Prostate gland (tissue), 2 donors: Measurements from ENCODE around the gene TLR6. TPM values are rescaled to one million over a fixed set of nuclear protein-coding genes. Genes with fewer than 3 reads are reported as not detected.
A peak's percentile ranks its signal among the peaks of the same experiment; 100 is the strongest.

ENCODE experiments used
- DNase-seq: peaks from one replicate; pipeline ENCODE4 v3.0.0-alpha.2; 2019; ENCODE audit warnings: low spot score
- H3K27ac ChIP-seq, 2 donors: fragments of 200-600 bp; sonication (generic); 2 replicates each; pipeline ENCODE4 v1.5.1; 2017 to 2019
- H3K27me3 ChIP-seq: fragments of 200-600 bp; sonication (generic); replicated peaks from 2 replicates; pipeline ENCODE4 v1.5.1; 2019; ENCODE audit not compliant: insufficient read depth
- H3K36me3 ChIP-seq, 2 donors: fragments of 200-600 bp; sonication (generic); 1 replicate in 1 of 2; 2 replicates in 1 of 2; pipeline versions ENCODE4 v1.5.1 to v1.8.1; 2017 to 2019
- H3K4me1 ChIP-seq: fragments of 200-600 bp; sonication (generic); replicated peaks from 2 replicates; pipeline ENCODE4 v1.5.1; 2019
- H3K4me3 ChIP-seq, 2 donors: fragments of 200-600 bp; sonication (generic); 2 replicates each; pipeline ENCODE4 v1.5.1; 2017 to 2019
- H3K9me3 ChIP-seq: fragments of 200-600 bp; sonication (generic); 2 replicates; pipeline ENCODE4 v1.5.1; 2017
- POLR2A ChIP-seq: fragments of 450-650 bp; IDR thresholded peaks from one replicate; pipeline ENCODE4 v1.6.1; 2016; ENCODE audit warnings: antibody characterized with exemption, mild to moderate bottlenecking
- POLR2AphosphoS5 ChIP-seq: sonication (generic); formaldehyde crosslinking; IDR thresholded peaks from one replicate; pipeline ENCODE4 v1.6.1; 2017; ENCODE audit warnings: antibody characterized with exemption
- WGBS: methylation state at CpG from one replicate; pipeline ENCODE4 v1.1.5; 2018; 5-methylcytosine and 5-hydroxymethylcytosine counted together
- intact Hi-C: fragments of 100-400 bp; cut with DNase I; formaldehyde crosslinking; loops from one replicate; pipeline ENCODE4 v1.14.2; 2022
- total RNA-seq, 2 donors: library from RNA; depleted of rRNA; stranded (reverse); fragments of >200 nt; gene quantifications; one replicate each; pipeline ENCODE4 v1.1.0, GENCODE V29; 2016
- TF ChIP-seq, protein P1 (sequence below), 4 experiments: fragments of 200-600 bp in 2 of 4; fragments of 450-650 bp in 2 of 4; sonication (generic) in 2 of 4; IDR thresholded peaks; 1 replicate in 3 of 4; 2 replicates in 1 of 4; pipeline ENCODE4 v1.5.1; 2016 to 2019; ENCODE audit warnings: antibody characterized with exemption in 4 of 4, mild to moderate bottlenecking in 2 of 4, moderate library complexity in 2 of 4

TLR6 gene
- total RNA-seq, 2 donors from 2014 or later: 1.0 to 1.5 TPM

DNA sequence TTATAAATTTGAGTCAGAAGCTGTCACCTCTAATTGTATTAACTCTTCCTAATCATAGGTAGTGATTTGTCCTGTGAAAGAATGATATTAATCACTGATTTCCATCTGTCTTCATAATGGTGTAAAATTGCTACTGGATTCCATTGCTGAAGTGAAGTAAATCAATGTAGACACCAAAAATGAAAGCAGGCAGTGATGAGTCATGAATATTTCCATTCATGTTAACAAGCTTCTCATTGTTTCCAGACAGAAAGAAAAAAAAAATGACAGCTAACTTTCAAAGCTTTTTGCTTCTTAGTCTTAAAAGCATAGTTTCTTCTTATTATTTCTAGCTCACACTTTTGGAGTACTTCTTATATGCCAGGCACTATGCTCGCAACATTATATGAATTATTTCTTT, 32.5 kb upstream of the TLR6 start:
- H3K9me3 ChIP-seq: no peaks in the 10 kb centered on the region
- H3K36me3 ChIP-seq: no peaks in the 10 kb centered on the region
- DNase-seq: no peak
- intact Hi-C loops: no loop called here
- H3K4me1 ChIP-seq: no peaks in the 10 kb centered on the region
- no peaks in the 10 kb centered on the region for H3K27me3 ChIP-seq
- TF ChIP-seq POLR2AphosphoS5: no peak
- TF ChIP-seq, protein P1, sequence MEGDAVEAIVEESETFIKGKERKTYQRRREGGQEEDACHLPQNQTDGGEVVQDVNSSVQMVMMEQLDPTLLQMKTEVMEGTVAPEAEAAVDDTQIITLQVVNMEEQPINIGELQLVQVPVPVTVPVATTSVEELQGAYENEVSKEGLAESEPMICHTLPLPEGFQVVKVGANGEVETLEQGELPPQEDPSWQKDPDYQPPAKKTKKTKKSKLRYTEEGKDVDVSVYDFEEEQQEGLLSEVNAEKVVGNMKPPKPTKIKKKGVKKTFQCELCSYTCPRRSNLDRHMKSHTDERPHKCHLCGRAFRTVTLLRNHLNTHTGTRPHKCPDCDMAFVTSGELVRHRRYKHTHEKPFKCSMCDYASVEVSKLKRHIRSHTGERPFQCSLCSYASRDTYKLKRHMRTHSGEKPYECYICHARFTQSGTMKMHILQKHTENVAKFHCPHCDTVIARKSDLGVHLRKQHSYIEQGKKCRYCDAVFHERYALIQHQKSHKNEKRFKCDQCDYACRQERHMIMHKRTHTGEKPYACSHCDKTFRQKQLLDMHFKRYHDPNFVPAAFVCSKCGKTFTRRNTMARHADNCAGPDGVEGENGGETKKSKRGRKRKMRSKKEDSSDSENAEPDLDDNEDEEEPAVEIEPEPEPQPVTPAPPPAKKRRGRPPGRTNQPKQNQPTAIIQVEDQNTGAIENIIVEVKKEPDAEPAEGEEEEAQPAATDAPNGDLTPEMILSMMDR (IDR thresholded peaks at IDR 0.05): no peak
- TF ChIP-seq POLR2A: no peak
- no peak overlapping the region for H3K27ac ChIP-seq
- 100% methylated on average over 1 of the region's 1 CpG for WGBS
- H3K4me3 ChIP-seq: no peak overlapping the region

DNA sequence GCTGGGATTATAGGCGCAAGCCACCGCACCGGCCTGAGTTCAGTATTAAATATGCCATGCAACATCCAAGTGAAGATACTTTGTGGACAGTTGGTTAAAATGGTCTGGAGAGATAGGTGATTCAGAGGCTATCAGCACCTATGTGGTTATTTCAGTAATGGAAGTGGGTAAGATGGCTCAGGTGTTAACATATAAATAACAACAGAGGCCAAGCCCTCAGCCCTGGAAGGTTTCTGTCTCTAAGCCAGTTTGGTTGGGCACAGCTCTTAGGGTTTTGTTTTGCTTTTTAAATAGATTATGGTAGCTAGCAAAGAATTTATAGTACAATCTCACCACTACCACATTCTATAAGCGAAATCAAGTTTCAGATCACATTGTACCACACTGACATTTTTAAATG, 27.6 kb upstream of the TLR6 start:
- intact Hi-C loops: no loop called here
- Histone ChIP-seq H3K4me1 (no peaks in the 10 kb centered on the region), H3K9me3 (no peaks in the 10 kb centered on the region), H3K27me3 (no peaks in the 10 kb centered on the region), H3K36me3 (no peaks in the 10 kb centered on the region), H3K27ac (no peak overlapping the region), H3K4me3 (no peak overlapping the region)
- no peak for DNase-seq
- 98% methylated on average over 4 of the region's 4 CpGs for WGBS
- TF ChIP-seq POLR2AphosphoS5 (no peak), POLR2A (no peak)
- TF ChIP-seq, protein P1 (IDR thresholded peaks at IDR 0.05): no peak

DNA sequence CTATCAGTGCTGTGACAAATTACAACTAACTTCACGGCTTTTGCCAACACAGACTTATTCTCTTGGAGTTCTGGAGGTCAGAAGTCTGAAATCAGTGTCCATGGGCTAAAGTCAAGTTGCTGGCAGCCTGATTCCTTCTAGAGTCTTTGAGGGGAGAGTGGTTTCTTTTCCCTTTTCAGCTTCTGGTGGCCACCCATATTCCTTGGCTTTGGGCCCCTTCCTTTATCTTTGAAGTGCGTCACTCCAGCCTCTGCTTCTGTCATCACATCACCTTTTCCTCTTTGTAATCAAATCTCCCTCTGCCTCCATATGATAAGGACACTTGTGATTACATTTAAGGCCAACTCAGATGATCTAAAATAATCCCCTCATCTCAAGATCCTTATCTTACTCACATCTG, 20.0 kb upstream of the TLR6 start:
- Histone ChIP-seq H3K27ac (no peak overlapping the region), H3K36me3 (no peaks in the 10 kb centered on the region), H3K9me3 (no peaks in the 10 kb centered on the region), H3K4me3 (no peak overlapping the region), H3K4me1 (no peaks in the 10 kb centered on the region), H3K27me3 (no peaks in the 10 kb centered on the region)
- WGBS: 96% methylated on average over 2 of the region's 2 CpGs
- no peak for TF ChIP-seq POLR2A
- TF ChIP-seq, protein P1 (IDR thresholded peaks at IDR 0.05): no peak
- no peak for TF ChIP-seq POLR2AphosphoS5
- no peak for DNase-seq
- intact Hi-C loops: no loop called here

DNA sequence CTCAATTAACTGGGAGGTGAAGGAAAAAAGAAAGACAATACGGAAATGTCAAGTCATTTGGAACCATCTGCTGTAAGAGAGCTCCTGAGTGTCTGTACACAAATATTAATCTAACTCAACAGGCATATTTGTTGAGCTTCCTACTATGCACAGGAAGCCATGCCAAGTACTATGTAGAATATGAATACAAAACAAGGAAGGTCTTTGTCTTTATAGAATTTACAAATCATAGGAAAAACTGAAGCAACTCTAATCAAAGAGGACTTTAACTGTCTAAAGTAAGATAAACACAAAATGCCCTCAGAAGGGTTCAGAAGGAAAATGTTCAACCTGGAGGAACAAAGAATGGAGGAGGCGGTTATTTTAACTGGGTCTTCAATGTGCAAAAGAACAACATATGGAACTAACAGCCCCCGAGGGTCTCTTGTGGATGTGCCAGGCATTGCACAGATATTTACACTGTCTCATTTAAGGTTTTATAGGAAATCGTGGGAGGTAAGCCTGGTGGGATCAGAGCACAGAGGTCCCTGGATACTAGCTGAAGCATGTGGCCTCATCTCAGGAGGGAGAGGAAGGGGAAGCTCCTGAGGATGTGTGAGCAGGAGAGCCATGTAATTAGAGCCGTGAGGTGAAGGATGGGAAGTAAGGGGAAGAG, 16.8 kb upstream of the TLR6 start:
- no peaks in the 10 kb centered on the region for H3K4me1 ChIP-seq
- TF ChIP-seq POLR2AphosphoS5 (no peak), POLR2A (no peak)
- TF ChIP-seq, protein P1 (IDR thresholded peaks at IDR 0.05): no peak

DNA sequence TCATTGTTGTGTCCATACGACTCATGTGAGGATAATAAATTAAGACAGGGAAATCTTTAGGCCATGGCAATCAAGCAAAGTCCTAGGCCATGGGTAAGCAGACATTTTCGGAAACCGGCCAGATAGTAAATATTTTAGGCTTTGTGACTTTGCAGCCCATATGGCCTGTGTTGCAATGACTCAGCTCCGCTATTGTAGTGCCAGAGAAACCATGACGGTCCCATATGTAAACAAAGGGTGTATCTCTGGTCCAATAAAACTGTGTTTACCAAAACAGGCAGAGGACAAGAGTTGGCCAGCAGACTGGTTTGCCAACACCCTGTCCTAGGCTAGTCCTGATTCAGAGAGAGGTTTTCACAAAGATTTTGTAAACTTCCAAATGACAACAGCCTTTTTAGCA, 16.0 kb upstream of the TLR6 start:
- H3K36me3 ChIP-seq: no peaks in the 10 kb centered on the region
- intact Hi-C loops: no loop called here
- TF ChIP-seq, protein P1 (IDR thresholded peaks at IDR 0.05): no peak
- peak; percentile 93 for TF ChIP-seq POLR2AphosphoS5
- TF ChIP-seq POLR2A: no peak
- WGBS: 36% methylated on average over 5 of the region's 5 CpGs
- DNase-seq: peak; percentile 81
- no peak overlapping the region for H3K4me3 ChIP-seq
- no peaks in the 10 kb centered on the region for H3K9me3 ChIP-seq
- H3K27ac ChIP-seq: peak overlapping the region; percentile 62 to 84
- no peaks in the 10 kb centered on the region for H3K4me1 ChIP-seq
- no peaks in the 10 kb centered on the region for H3K27me3 ChIP-seq

More for the DNA sequence above, 16.8 kb upstream of the TLR6 start:
- no peak for DNase-seq
- no peaks in the 10 kb centered on the region for H3K27me3 ChIP-seq
- H3K4me3 ChIP-seq: no peak overlapping the region
- H3K36me3 ChIP-seq: no peaks in the 10 kb centered on the region
- whole genome bisulfite sequencing: 53% methylated on average over 5 of the region's 5 CpGs
- intact Hi-C loops: no loop called here
- H3K9me3 ChIP-seq: no peaks in the 10 kb centered on the region
- peak overlapping the region; percentile 62 to 84 for H3K27ac ChIP-seq
